Spleen (tissue), 7 donors: Measurements from ENCODE around the gene KLRC1.

Experiments used
- POLR2A ChIP-seq, 3 donors: fragments of 450-650 bp; IDR thresholded peaks; one replicate each; pipeline ENCODE4 v1.5.1; 2017; ENCODE audit warnings: antibody characterized with exemption in 3 of 3, mild to moderate bottlenecking in 1 of 3
- POLR2AphosphoS5 ChIP-seq, 3 donors: sonication (generic); formaldehyde crosslinking; IDR thresholded peaks; one replicate each; pipeline ENCODE4 v1.5.1; 2017; ENCODE audit warnings: antibody characterized with exemption in 3 of 3
- TF ChIP-seq, protein P1 (sequence below), 11 experiments: fragments of 200-600 bp in 7 of 11; fragments of 450-650 bp in 4 of 11; sonication (generic) in 4 of 11; IDR thresholded peaks in 8 of 11; conservative IDR thresholded peaks in 3 of 11; 1 replicate in 7 of 11; 2 replicates in 4 of 11; pipeline versions ENCODE4 v1.4.0 to v1.8.0; 2016 to 2021; ENCODE audit warnings: antibody characterized with exemption in 11 of 11, inconsistent platforms in 4 of 11, mild to moderate bottlenecking in 1 of 11
- donor health status: DM: no; HTN: no; CAD: no; lungs with moderate emphysema.
- donor health status: DM: no; HTN: no; CAD: no.
- donor health status: DM: no; HTN: no; CAD: no.

DNA sequence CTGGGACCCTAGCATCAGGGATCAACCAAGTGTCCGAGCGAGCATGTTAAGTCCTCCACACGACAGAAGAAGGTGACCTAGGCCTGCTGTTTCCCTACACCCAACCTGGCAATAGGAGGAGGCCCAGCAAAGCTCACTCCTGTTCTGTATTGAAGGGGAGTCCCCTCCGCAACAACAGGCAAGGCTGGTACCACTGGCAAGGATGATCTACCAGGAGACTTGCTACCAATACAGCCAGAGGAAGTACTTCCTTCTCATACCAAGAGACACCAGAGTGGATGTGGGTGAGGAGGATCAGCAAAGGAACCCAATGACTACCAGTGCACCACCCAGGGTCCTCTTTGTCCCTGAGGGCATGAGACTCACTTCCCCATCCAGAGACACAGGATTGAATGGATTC lies 4.9 kb downstream of the KLRC1 start:
- TF ChIP-seq, protein P1, sequence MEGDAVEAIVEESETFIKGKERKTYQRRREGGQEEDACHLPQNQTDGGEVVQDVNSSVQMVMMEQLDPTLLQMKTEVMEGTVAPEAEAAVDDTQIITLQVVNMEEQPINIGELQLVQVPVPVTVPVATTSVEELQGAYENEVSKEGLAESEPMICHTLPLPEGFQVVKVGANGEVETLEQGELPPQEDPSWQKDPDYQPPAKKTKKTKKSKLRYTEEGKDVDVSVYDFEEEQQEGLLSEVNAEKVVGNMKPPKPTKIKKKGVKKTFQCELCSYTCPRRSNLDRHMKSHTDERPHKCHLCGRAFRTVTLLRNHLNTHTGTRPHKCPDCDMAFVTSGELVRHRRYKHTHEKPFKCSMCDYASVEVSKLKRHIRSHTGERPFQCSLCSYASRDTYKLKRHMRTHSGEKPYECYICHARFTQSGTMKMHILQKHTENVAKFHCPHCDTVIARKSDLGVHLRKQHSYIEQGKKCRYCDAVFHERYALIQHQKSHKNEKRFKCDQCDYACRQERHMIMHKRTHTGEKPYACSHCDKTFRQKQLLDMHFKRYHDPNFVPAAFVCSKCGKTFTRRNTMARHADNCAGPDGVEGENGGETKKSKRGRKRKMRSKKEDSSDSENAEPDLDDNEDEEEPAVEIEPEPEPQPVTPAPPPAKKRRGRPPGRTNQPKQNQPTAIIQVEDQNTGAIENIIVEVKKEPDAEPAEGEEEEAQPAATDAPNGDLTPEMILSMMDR (IDR thresholded peaks at IDR 0.05 in 8 of 11, conservative IDR thresholded peaks at IDR 0.05 in 3 of 11) = no peak
- TF ChIP-seq POLR2AphosphoS5 (IDR thresholded peaks at IDR 0.05) = no peak
- TF ChIP-seq POLR2A (IDR thresholded peaks at IDR 0.05) = no peak
